C1 segment of cervical spinal cord (tissue), 14 donors: Measurements from ENCODE around the gene MUL1.
"Not testable (repeated sequence)": the region's sequence is repeated elsewhere in the genome, so short reads cannot be mapped to it uniquely, and the experiment has no call there.

Source experiments
- DNase-seq, 14 donors: peaks; one replicate each; lab custom pipeline; 2025; lab: John Stamatoyannopoulos, UW

MUL1 gene

GRCh38 chr1:20511518-20512428, 3.8 kb upstream of the MUL1 start:
- no peak for DNase-seq

DNA sequence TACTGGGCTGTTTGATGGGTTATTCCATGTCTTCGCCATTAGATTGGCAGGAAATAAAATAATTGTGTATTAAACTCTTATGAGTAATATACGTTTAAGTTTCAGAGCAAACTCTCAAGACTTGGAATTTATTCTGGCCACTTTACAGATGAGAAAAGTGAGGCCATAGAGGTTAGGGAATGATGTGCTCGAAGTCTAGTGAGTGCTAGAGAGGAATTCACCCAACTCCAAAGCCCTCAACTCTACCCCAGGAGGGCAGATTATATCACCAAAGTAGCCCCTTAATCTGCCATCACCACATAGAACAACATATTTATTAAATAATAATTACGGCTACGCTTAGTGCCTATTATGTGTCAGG, 440 bp upstream of the MUL1 start:
- no peak for DNase-seq

GRCh38 chr1:20507248-20507563, 745 bp downstream of the MUL1 start:
- no peak for DNase-seq

GRCh38 chr1:20505488-20505887, 2.5 kb downstream of the MUL1 start:
- DNase-seq, result no peak

GRCh38 chr1:20500716-20501115, 7.2 kb downstream of the MUL1 start:
- DNase-seq, result no peak

DNA sequence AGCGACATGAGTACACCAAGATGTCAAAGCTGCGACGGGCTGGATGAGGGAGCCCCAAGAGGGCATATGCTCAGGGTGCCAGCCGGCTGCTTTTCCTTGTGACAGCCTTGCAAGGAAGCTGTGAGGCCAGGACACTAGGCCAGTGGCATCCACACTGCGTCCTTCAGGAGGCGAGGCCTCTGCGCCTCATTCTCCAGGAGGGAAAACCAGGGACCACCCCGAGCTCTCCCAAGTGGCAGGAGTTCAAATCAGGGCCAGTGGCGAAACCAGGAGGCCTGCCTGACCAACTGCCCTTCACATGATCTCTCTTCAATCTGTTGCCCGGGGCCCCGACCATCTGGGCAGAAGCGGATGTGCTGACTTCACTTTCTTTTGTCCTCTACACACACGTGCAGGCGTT, 8.2 kb downstream of the MUL1 start:
- no peak for DNase-seq

DNA sequence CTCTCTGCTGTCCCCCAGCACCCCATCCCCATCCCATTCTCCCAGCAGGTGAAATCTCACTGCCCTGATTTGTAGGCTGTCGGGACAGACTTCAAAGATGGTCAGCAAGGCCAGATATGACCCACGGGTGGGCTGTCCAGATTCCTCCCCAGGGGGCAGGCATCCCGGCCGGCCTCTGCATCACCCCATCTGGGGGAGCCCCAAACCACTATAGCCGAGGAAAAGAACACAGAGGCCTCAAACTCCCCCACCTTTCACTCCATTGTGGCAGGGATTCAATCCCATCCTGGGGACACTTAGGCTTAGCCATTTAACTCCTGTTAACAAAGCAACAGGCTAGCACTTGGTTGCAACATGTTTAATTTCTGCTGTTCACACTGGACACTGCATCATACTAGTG, 8.8 kb downstream of the MUL1 start:
- no peak for DNase-seq

DNA sequence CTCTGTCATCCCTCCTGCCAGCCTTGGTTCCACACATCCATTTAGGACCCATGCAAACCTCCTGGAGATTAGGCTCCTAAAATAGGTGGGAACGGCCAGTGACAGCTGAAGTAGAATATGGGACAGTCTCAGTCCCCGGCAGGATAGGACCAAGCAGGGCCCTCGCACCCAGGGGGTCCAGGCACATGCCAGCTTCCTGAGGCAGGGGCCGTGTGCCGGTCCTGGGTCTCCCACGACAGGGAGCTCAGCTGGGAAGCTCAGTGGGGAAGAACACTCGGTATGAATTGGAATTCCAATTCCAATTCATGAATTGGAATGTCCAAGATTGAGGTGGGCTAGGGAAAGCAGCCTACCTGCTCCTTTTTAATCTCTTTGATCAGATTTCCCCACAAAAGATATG, 9.8 kb downstream of the MUL1 start:
- no peak for DNase-seq

- DNase-seq, result no peak
These were observed 10.4 kb downstream of the MUL1 start for GRCh38 chr1:20497506-20497905.

DNA sequence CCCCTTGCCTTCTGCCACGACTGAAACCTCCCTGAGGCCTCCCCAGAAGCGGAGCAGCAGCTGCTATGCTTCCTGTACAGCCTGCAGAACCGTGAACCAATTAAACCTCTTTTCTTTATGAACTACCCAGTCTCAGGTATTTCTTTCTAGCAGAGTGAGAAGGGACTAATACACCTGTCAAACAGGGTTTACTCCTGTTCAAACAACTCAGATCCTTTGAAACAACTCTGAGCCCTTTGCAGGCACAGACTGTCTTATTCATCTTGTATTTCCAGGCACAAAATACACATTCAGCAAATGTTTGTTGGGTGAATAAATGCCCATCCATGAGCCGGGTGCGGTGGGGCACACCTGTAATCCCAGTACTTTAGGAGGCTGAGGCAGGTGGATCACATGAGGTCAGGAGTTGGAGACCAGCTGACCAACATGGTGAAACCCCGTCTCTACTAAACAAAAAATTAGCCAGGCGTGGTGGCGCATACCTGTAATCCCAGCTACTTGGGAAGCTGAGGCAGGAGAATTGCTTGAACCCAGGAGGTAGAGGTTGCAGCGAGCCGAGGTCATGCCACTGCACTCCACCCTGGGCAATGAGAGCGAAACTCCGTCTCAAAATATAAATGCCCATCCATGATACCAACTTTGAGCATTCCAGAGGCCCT, 11.1 kb downstream of the MUL1 start:
- DNase-seq, result not testable (repeated sequence)

- no peak for DNase-seq
These were observed 11.7 kb downstream of the MUL1 start for GRCh38 chr1:20496241-20496661.

GRCh38 chr1:20495661-20496060, 12.3 kb downstream of the MUL1 start:
- DNase-seq, result no peak

GRCh38 chr1:20494609-20495311, 13.2 kb downstream of the MUL1 start:
- no peak for DNase-seq

- peak; percentile 25 to 87 (median 69) for DNase-seq
These were observed 13.9 kb downstream of the MUL1 start for GRCh38 chr1:20493839-20494608.

GRCh38 chr1:20493309-20493708, 14.6 kb downstream of the MUL1 start:
- DNase-seq, result no peak

DNA sequence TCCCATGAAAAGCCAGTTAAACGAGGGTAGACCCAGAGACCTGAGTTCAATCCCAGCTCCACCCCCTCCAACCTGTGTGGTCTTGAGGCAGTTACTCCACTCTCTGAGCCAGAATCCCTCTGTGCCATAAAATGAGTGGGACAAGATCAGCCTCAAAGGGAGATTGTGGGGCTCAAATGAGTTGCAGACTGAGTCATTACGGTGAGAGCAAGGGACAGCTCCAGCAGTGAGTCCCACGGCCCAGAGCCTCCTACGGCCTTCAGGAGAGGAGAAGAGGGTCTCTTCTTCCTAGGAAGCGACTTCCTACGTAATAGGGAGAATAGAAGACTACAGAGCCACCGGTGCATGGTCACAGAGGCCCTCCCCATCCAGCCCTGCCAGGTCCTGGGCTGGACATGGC, 15.2 kb downstream of the MUL1 start:
- no peak for DNase-seq

DNA sequence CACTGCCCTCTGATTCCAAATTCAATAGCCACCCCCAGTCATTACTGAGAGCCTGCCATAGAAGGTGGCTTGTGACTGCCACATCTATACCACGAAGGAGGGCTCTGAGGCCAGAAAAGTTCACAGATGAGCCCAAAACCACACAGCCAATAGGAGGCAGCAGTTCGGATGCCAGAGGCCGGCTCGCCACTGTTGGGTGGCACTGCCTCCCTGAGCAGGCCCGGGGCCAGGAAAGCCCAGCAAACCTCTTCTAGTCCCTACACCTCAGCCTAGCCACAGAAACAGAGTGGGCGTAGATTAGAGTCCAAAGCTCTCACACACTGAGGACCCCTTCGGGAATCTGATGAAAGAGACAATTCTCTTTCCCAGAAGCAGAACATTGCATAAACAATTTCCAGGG, 16.1 kb downstream of the MUL1 start:
- no peak for DNase-seq

DNA sequence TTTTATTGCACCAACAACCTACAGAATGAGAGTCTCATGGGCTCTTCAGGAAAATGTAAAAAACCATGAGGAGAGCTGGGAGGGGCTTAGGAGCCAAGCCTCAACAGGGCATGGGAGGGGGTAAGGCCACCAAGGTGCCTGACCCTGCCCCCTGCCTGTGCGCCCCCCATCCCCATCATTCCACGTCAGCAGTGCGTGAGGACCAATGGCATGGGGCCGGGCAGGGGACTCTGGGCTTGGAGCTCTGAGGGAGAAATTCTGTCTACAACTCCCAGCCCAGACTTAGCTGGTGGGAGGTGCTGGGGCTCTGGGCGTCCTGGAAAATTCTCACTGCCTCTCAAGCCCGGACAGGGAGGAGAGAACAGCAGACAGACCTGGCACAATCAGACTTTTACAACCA, 16.8 kb downstream of the MUL1 start:
- DNase-seq, result no peak

- no peak for DNase-seq
These were observed 20.7 kb downstream of the MUL1 start for GRCh38 chr1:20487236-20487590.

DNA sequence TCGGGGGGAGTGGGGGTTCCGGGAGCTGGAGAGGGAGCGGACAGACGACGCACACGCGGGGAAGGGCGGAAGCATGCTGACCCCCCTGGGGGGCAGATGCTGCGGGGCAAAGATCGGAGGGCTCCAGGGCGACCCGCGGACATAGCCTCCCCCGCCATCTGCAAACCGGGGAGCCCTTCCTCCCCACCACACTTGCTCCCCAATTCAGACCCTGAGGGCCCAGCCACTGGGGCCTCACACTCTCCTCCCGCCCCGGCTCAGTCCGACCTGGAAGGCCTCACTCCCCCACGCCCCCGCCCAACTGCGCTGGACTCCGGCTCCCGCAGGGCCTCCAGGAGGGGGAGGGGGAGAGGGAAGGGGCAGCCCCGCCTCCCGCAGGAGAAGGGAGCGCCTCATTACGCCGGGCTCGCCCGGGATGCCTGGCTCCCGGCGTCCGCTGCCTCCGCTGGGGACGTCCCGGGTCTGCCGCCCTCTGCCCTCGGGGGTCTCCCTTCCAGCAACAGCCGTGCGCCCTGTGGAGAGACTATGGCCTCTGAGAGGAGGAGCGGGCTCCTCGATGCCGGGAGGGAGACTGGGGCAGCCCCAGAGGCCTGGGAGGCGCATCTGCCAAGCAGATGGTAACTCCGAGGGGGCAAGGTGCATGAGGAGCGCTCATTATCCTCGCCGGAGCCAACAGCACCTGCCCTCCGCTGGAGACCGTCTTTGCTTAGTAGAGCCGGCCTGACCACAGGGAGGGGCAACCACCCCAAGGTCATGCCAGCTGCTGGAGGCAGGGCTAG, 21.3 kb downstream of the MUL1 start:
- peak in 12 of 14 donors; percentile 27 to 84 (median 72) for DNase-seq
